ENCODE results near the gene AGBL1. TPM values are rescaled to one million over a fixed set of nuclear protein-coding genes. Genes with fewer than 3 reads are reported as not detected.

Gene AGBL1
- total RNA-seq, 2 donors from 2014 or later: not detected

GRCh38 chr15:86894269-86894668, 814.6 kb downstream of the AGBL1 start:
- WGBS, 2 donors: 37 to 58% methylated on average over 3 of the region's 3 CpGs
- Histone ChIP-seq H3K27ac (no peak overlapping the region), H3K4me1 (no peaks in the 10 kb centered on the region), H3K4me3 (no peak overlapping the region), H3K36me3 (replicated peaks in 1 of 2; ENCODE audit: insufficient read depth in 1 of 2, low read depth in 2 of 2) (no peaks in the 10 kb centered on the region), H3K27me3 (no peaks in the 10 kb centered on the region), H3K9me3 (no peaks in the 10 kb centered on the region)
- TF ChIP-seq POLR2A (IDR thresholded peaks at IDR 0.05) (no peak), CTCF (IDR thresholded peaks at IDR 0.05) (no peak)
- ATAC-seq: no peak
- DNase-seq: no peak
- intact Hi-C loops (cut with DNase I): no loop called here

- intact Hi-C loops (cut with DNase I): no loop called here
- Histone ChIP-seq H3K27ac (no peak overlapping the region), H3K9me3 (no peaks in the 10 kb centered on the region), H3K4me3 (no peak overlapping the region), H3K27me3 (no peaks in the 10 kb centered on the region), H3K4me1 (no peaks in the 10 kb centered on the region), H3K36me3 (replicated peaks in 1 of 2; ENCODE audit: insufficient read depth in 1 of 2, low read depth in 2 of 2) (no peaks in the 10 kb centered on the region)
- no peak for ATAC-seq
- DNase-seq: no peak
- TF ChIP-seq POLR2A (IDR thresholded peaks at IDR 0.05): no peak
- TF ChIP-seq CTCF (IDR thresholded peaks at IDR 0.05): no peak
- WGBS, 2 donors: 46 to 58% methylated on average over 4 of the region's 4 CpGs
Measured at GRCh38 chr15:86903642-86904421, 824.2 kb downstream of the AGBL1 start.

- no peak overlapping the region for H3K27ac ChIP-seq
- ATAC-seq: no peak
- intact Hi-C loops (cut with DNase I): no loop called here
- no peaks in the 10 kb centered on the region for H3K4me1 ChIP-seq
- DNase-seq: no peak
- no peak overlapping the region for H3K4me3 ChIP-seq
- 45 to 46% methylated on average over 3 of the region's 3 CpGs for WGBS, 2 donors
- no peaks in the 10 kb centered on the region for H3K27me3 ChIP-seq
- TF ChIP-seq CTCF (IDR thresholded peaks at IDR 0.05): no peak
- no peak for TF ChIP-seq POLR2A (IDR thresholded peaks at IDR 0.05)
- H3K36me3 ChIP-seq (replicated peaks in 1 of 2; ENCODE audit: insufficient read depth in 1 of 2, low read depth in 2 of 2): no peaks in the 10 kb centered on the region
- no peaks in the 10 kb centered on the region for H3K9me3 ChIP-seq
Measured at GRCh38 chr15:86905625-86906256, 826.1 kb downstream of the AGBL1 start.

GRCh38 chr15:86906376-86906775, 826.7 kb downstream of the AGBL1 start:
- no peaks in the 10 kb centered on the region for H3K36me3 ChIP-seq (replicated peaks in 1 of 2; ENCODE audit: insufficient read depth in 1 of 2, low read depth in 2 of 2)
- no peaks in the 10 kb centered on the region for H3K4me1 ChIP-seq
- DNase-seq (no peak), ATAC-seq (no peak)
- 8 to 15% methylated on average over 2 of the region's 2 CpGs for WGBS, 2 donors
- no peak overlapping the region for H3K4me3 ChIP-seq
- H3K9me3 ChIP-seq: no peaks in the 10 kb centered on the region
- intact Hi-C loops (cut with DNase I): no loop called here
- H3K27ac ChIP-seq: no peak overlapping the region
- no peak for TF ChIP-seq CTCF (IDR thresholded peaks at IDR 0.05)
- TF ChIP-seq POLR2A (IDR thresholded peaks at IDR 0.05): no peak
- no peaks in the 10 kb centered on the region for H3K27me3 ChIP-seq
